Activated naive CD8-positive, alpha-beta T cell treated with anti-CD3 and anti-CD28 coated beads for 36 hours (primary cell): Measurements from ENCODE around the gene PAAF1. TPM values are rescaled to one million over a fixed set of nuclear protein-coding genes. Genes with fewer than 3 reads are reported as not detected.

Experiments
- DNase-seq: peaks from one replicate; pipeline ENCODE4 v3.0.0; 2021
- H3K27ac Mint-ChIP-seq: one replicate; pipeline ENCODE4 v1.8.0; 2022; ENCODE audit warnings: mild to moderate bottlenecking, moderate library complexity, mixed read lengths
- H3K27me3 Mint-ChIP-seq: one replicate; pipeline ENCODE4 v1.8.0; 2022; ENCODE audit warnings: mild to moderate bottlenecking, mixed read lengths
- H3K36me3 Mint-ChIP-seq: one replicate; pipeline ENCODE4 v1.8.0; 2021; ENCODE audit warnings: mild to moderate bottlenecking, mixed read lengths
- H3K4me1 Mint-ChIP-seq: one replicate; pipeline ENCODE4 v1.8.0; 2021; ENCODE audit warnings: mixed read lengths
- H3K4me3 Mint-ChIP-seq: one replicate; pipeline ENCODE4 v1.8.0; 2022; ENCODE audit warnings: mild to moderate bottlenecking, moderate library complexity, mixed read lengths
- H3K9me3 Mint-ChIP-seq: one replicate; pipeline ENCODE4 v1.8.0; 2022; ENCODE audit warnings: mixed read lengths
- total RNA-seq, 2 experiments: library from RNA; stranded (reverse); gene quantifications; one replicate each; pipeline ENCODE4 v1.2.3, GENCODE V29; 2021

The PAAF1 gene
- 10 to 100 TPM; 33.6 to 33.8 TPM for total RNA-seq

- DNase-seq = peak; percentile 94
- H3K4me1 Mint-ChIP-seq = peaks cover 31% of the 10 kb centered on the region
- H3K27ac Mint-ChIP-seq = peak within 1 kb of the TSS; percentile 99
- H3K27me3 Mint-ChIP-seq = no peaks in the 10 kb centered on the region
- H3K4me3 Mint-ChIP-seq = peak within 1 kb of the TSS; percentile 100
- peaks cover 43% of the 10 kb centered on the region for H3K36me3 Mint-ChIP-seq
- H3K9me3 Mint-ChIP-seq = no peaks in the 10 kb centered on the region
These were observed at the start of gene PAAF1, which contains the start of gene COA4 for GRCh38 chr11:73876424-73877310. Gene PAAF1, plus strand, starts transcription at chr11:73876999. Its CDS starts 23 bp downstream, at chr11:73877022. Gene COA4, minus strand, starts transcription at chr11:73876846. Its CDS starts 3,468 bp downstream, at chr11:73873378.

GRCh38 chr11:73830261-73830660 is 46.5 kb upstream of the PAAF1 start:
- no peak for DNase-seq
- Mint-ChIP-seq H3K36me3 (no peaks in the 10 kb centered on the region), H3K4me3 (no peak overlapping the region), H3K4me1 (no peaks in the 10 kb centered on the region), H3K27me3 (no peaks in the 10 kb centered on the region), H3K27ac (no peak overlapping the region), H3K9me3 (no peaks in the 10 kb centered on the region)

GRCh38 chr11:73833067-73833466 is 43.7 kb upstream of the PAAF1 start:
- Mint-ChIP-seq H3K27ac (no peak overlapping the region), H3K36me3 (no peaks in the 10 kb centered on the region), H3K27me3 (no peaks in the 10 kb centered on the region), H3K9me3 (no peaks in the 10 kb centered on the region), H3K4me3 (no peak overlapping the region), H3K4me1 (no peaks in the 10 kb centered on the region)
- no peak for DNase-seq

- no peak overlapping the region for H3K4me3 Mint-ChIP-seq
- H3K9me3 Mint-ChIP-seq = no peaks in the 10 kb centered on the region
- no peaks in the 10 kb centered on the region for H3K4me1 Mint-ChIP-seq
- no peaks in the 10 kb centered on the region for H3K27me3 Mint-ChIP-seq
- peaks cover 4% of the 10 kb centered on the region for H3K36me3 Mint-ChIP-seq
- DNase-seq = no peak
- H3K27ac Mint-ChIP-seq = no peak overlapping the region
These were observed 38.2 kb upstream of the PAAF1 start for GRCh38 chr11:73838443-73839122.

- H3K9me3 Mint-ChIP-seq = no peaks in the 10 kb centered on the region
- no peaks in the 10 kb centered on the region for H3K4me1 Mint-ChIP-seq
- peaks cover 4% of the 10 kb centered on the region for H3K36me3 Mint-ChIP-seq
- no peaks in the 10 kb centered on the region for H3K27me3 Mint-ChIP-seq
- DNase-seq = no peak
- H3K27ac Mint-ChIP-seq = no peak overlapping the region
- no peak overlapping the region for H3K4me3 Mint-ChIP-seq
These were observed 37.7 kb upstream of the PAAF1 start for GRCh38 chr11:73839123-73839457.

- peaks cover 16% of the 10 kb centered on the region for H3K36me3 Mint-ChIP-seq
- no peaks in the 10 kb centered on the region for H3K9me3 Mint-ChIP-seq
- H3K4me1 Mint-ChIP-seq = no peaks in the 10 kb centered on the region
- no peak overlapping the region for H3K27ac Mint-ChIP-seq
- H3K4me3 Mint-ChIP-seq = no peak overlapping the region
- DNase-seq = no peak
- no peaks in the 10 kb centered on the region for H3K27me3 Mint-ChIP-seq
These were observed 25.6 kb upstream of the PAAF1 start for GRCh38 chr11:73851046-73851764.

- H3K36me3 Mint-ChIP-seq = peaks cover 11% of the 10 kb centered on the region
- no peaks in the 10 kb centered on the region for H3K27me3 Mint-ChIP-seq
- no peaks in the 10 kb centered on the region for H3K4me1 Mint-ChIP-seq
- DNase-seq = no peak
- no peak overlapping the region for H3K27ac Mint-ChIP-seq
- H3K4me3 Mint-ChIP-seq = no peak overlapping the region
- H3K9me3 Mint-ChIP-seq = no peaks in the 10 kb centered on the region
These were observed 24.8 kb upstream of the PAAF1 start for GRCh38 chr11:73852049-73852448.

- no peak overlapping the region for H3K27ac Mint-ChIP-seq
- no peaks in the 10 kb centered on the region for H3K9me3 Mint-ChIP-seq
- H3K4me1 Mint-ChIP-seq = no peaks in the 10 kb centered on the region
- no peaks in the 10 kb centered on the region for H3K27me3 Mint-ChIP-seq
- no peak for DNase-seq
- peaks cover 18% of the 10 kb centered on the region for H3K36me3 Mint-ChIP-seq
- H3K4me3 Mint-ChIP-seq = no peak overlapping the region
These were observed 22.1 kb upstream of the PAAF1 start for GRCh38 chr11:73854680-73855079.

GRCh38 chr11:73856031-73856567 is 20.7 kb upstream of the PAAF1 start:
- Mint-ChIP-seq H3K4me1 (no peaks in the 10 kb centered on the region), H3K9me3 (no peaks in the 10 kb centered on the region), H3K27ac (no peak overlapping the region), H3K4me3 (no peak overlapping the region), H3K36me3 (peaks cover 13% of the 10 kb centered on the region), H3K27me3 (no peaks in the 10 kb centered on the region)
- DNase-seq = no peak

GRCh38 chr11:73859671-73860070 is 17.1 kb upstream of the PAAF1 start:
- no peak overlapping the region for H3K4me3 Mint-ChIP-seq
- H3K4me1 Mint-ChIP-seq = no peaks in the 10 kb centered on the region
- no peak for DNase-seq
- no peaks in the 10 kb centered on the region for H3K27me3 Mint-ChIP-seq
- H3K27ac Mint-ChIP-seq = no peak overlapping the region
- no peaks in the 10 kb centered on the region for H3K9me3 Mint-ChIP-seq
- H3K36me3 Mint-ChIP-seq = peaks cover 9% of the 10 kb centered on the region

GRCh38 chr11:73860202-73860601 is 16.6 kb upstream of the PAAF1 start:
- no peak overlapping the region for H3K4me3 Mint-ChIP-seq
- peaks cover 10% of the 10 kb centered on the region for H3K36me3 Mint-ChIP-seq
- H3K27me3 Mint-ChIP-seq = no peaks in the 10 kb centered on the region
- no peak for DNase-seq
- H3K4me1 Mint-ChIP-seq = no peaks in the 10 kb centered on the region
- no peak overlapping the region for H3K27ac Mint-ChIP-seq
- H3K9me3 Mint-ChIP-seq = no peaks in the 10 kb centered on the region

GRCh38 chr11:73862986-73863385 is 13.8 kb upstream of the PAAF1 start:
- Mint-ChIP-seq H3K36me3 (peaks cover 13% of the 10 kb centered on the region), H3K27ac (no peak overlapping the region), H3K9me3 (no peaks in the 10 kb centered on the region), H3K27me3 (no peaks in the 10 kb centered on the region), H3K4me3 (no peak overlapping the region), H3K4me1 (no peaks in the 10 kb centered on the region)
- DNase-seq = no peak

- Mint-ChIP-seq H3K4me1 (peaks cover 2% of the 10 kb centered on the region), H3K4me3 (no peak overlapping the region), H3K36me3 (peaks cover 11% of the 10 kb centered on the region), H3K9me3 (no peaks in the 10 kb centered on the region), H3K27me3 (no peaks in the 10 kb centered on the region), H3K27ac (no peak overlapping the region)
- no peak for DNase-seq
These were observed 10.7 kb upstream of the PAAF1 start for GRCh38 chr11:73866095-73866579.

- Mint-ChIP-seq H3K9me3 (no peaks in the 10 kb centered on the region), H3K4me1 (peaks cover 2% of the 10 kb centered on the region), H3K27ac (no peak overlapping the region), H3K36me3 (peaks cover 14% of the 10 kb centered on the region), H3K27me3 (no peaks in the 10 kb centered on the region), H3K4me3 (no peak overlapping the region)
- no peak for DNase-seq
These were observed 10.2 kb upstream of the PAAF1 start for GRCh38 chr11:73866586-73866996.
